OCI-LY1 (cell line): ENCODE results near the gene C13orf46.
"Not testable (repeated sequence)": the region's sequence is repeated elsewhere in the genome, so short reads cannot be mapped to it uniquely, and the experiment has no call there.

Experiments used
- H2AFZ ChIP-seq: fragments of 200-600 bp; sonication (generic), shearing (Covaris generic); 2 replicates; pipeline ENCODE4 v1.6.0; 2014; ENCODE audit warnings: antibody characterized with exemption, mild to moderate bottlenecking, low read length
- H3F3A ChIP-seq: fragments of 200-600 bp; sonication (generic), shearing (Covaris generic); 2 replicates; pipeline ENCODE4 v1.6.0; 2014; ENCODE audit warnings: mild to moderate bottlenecking, antibody characterized with exemption, low read length, moderate library complexity; ENCODE audit not compliant: insufficient read depth
- H3K27ac ChIP-seq: fragments of 200-600 bp; sonication (generic); 2 replicates; pipeline ENCODE4 v1.5.1; 2014; ENCODE audit warnings: low read length, mixed run types, mild to moderate bottlenecking, low read depth; ENCODE audit not compliant: poor library complexity, severe bottlenecking
- H3K27me3 ChIP-seq: fragments of 200-600 bp; sonication (generic); 2 replicates; pipeline ENCODE4 v1.6.0; 2014; ENCODE audit warnings: antibody characterized with exemption, mild to moderate bottlenecking, low read length, moderate library complexity; ENCODE audit not compliant: insufficient read depth
- H3K36me3 ChIP-seq: fragments of 200-600 bp; sonication (generic); 2 replicates; pipeline ENCODE4 v1.6.1; 2014; ENCODE audit warnings: mild to moderate bottlenecking, antibody characterized with exemption, low read length, moderate library complexity, mixed read lengths; ENCODE audit not compliant: insufficient read depth
- H3K4me1 ChIP-seq: fragments of 200-600 bp; sonication (generic); 2 replicates; pipeline ENCODE4 v1.5.1; 2014; ENCODE audit warnings: mild to moderate bottlenecking, low read length, moderate library complexity; ENCODE audit not compliant: insufficient read depth, severe bottlenecking
- H3K4me2 ChIP-seq: fragments of 200-600 bp; sonication (generic), shearing (Covaris generic); 2 replicates; pipeline ENCODE4 v1.6.1; 2014; ENCODE audit warnings: low read length
- H3K4me3 ChIP-seq: fragments of 200-600 bp; sonication (generic); 2 replicates; pipeline ENCODE4 v1.5.1; 2014; ENCODE audit warnings: low read length, low read depth, mild to moderate bottlenecking, mixed read lengths; ENCODE audit not compliant: poor library complexity, severe bottlenecking
- H3K79me2 ChIP-seq: fragments of 200-600 bp; shearing (Covaris generic); 2 replicates; pipeline ENCODE4 v1.6.1; 2016; ENCODE audit warnings: mixed run types, low read length, mixed read lengths; ENCODE audit not compliant: insufficient read depth
- H3K9ac ChIP-seq: fragments of 200-600 bp; sonication (generic), shearing (Covaris generic); 2 replicates; pipeline ENCODE4 v1.6.1; 2014; ENCODE audit warnings: mild to moderate bottlenecking, low read length, mixed read lengths
- H3K9me2 ChIP-seq: fragments of 200-600 bp; sonication (generic), shearing (Covaris generic); 2 replicates; pipeline ENCODE4 v1.6.1; 2014; ENCODE audit warnings: low read depth, mild to moderate bottlenecking, low read length, mixed read lengths
- H3K9me3 ChIP-seq: fragments of 200-600 bp; shearing (Covaris generic); 2 replicates; pipeline ENCODE4 v1.6.1; 2014; ENCODE audit warnings: low read length, mixed read lengths
- H4K20me1 ChIP-seq: fragments of 200-600 bp; sonication (generic), shearing (Covaris generic); 2 replicates; pipeline ENCODE4 v1.6.0; 2016; ENCODE audit warnings: mild to moderate bottlenecking, low read length; ENCODE audit not compliant: insufficient read depth
- EZH2 ChIP-seq: fragments of 200-600 bp; sonication (generic), shearing (Covaris generic); IDR thresholded peaks from 2 replicates; pipeline ENCODE4 v1.8.0; 2017; ENCODE audit warnings: borderline replicate concordance, mixed run types, mild to moderate bottlenecking, antibody characterized with exemption, low read length, moderate library complexity, mixed read lengths
- TF ChIP-seq, protein P1 (sequence below): fragments of 200-600 bp; sonication (generic), shearing (Covaris generic); IDR thresholded peaks from 2 replicates; pipeline ENCODE4 v1.5.1; 2017; ENCODE audit warnings: mild to moderate bottlenecking, antibody characterized with exemption, low read length, moderate library complexity, mixed read lengths

C13orf46 gene

DNA sequence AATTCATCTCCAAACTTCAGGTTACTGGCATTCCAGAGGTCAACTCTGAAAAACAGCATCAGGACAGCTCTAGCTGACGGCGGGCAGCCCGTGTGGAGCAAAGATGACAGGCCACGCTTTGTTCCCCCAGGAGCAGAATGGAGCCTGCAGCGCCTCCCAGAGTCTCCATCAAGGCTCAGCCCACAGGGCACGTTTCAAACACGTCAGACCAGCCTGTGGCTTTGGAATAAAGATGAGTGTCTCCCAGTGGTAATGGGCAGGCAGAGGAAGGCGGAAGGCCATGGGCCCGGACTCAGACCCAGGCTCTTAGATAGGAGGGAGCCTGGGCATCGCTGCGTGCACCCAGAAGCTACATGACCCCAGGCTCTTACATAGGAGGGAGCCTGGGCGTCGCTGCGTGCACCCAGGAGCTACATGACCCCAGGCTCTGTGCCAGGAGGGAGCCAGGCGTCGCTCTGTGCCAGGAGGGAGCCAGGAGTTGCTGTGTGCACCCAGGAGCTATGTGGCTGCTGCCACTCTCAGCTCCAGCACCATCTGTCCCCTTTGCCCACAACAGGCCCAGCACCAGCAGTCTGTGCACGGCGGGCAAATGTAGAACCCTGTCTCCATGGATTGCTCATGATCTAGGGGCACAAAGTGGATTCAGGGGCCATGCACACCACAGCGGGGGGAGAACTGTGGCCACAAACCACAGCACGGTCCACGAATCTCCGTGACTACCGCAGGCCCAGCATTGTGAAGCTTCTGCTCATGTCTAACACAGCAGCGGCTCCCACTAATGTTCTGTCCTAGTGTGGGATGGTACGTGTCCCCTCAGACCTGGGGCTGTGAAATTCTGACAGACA, 47.8 kb upstream of the C13orf46 start:
- Histone ChIP-seq H2AFZ (no peak overlapping the region), H3K79me2 (no peaks in the 10 kb centered on the region), H3K9me2 (no peaks in the 10 kb centered on the region), H4K20me1 (no peaks in the 10 kb centered on the region), H3K36me3 (peaks cover 46% of the 10 kb centered on the region), H3F3A (no peaks in the 10 kb centered on the region; the same call in 1 of the 2 replicates), H3K4me1 (peaks cover 67% of the 10 kb centered on the region), H3K9me3 (no peaks in the 10 kb centered on the region), H3K27me3 (no peaks in the 10 kb centered on the region), H3K27ac (peak overlapping the region; percentile 94), H3K4me3 (peak overlapping the region; percentile 66), H3K9ac (peak overlapping the region; percentile 65; the same call in 1 of the 2 replicates), H3K4me2 (peak overlapping the region; percentile 69)
- TF ChIP-seq, protein P1, sequence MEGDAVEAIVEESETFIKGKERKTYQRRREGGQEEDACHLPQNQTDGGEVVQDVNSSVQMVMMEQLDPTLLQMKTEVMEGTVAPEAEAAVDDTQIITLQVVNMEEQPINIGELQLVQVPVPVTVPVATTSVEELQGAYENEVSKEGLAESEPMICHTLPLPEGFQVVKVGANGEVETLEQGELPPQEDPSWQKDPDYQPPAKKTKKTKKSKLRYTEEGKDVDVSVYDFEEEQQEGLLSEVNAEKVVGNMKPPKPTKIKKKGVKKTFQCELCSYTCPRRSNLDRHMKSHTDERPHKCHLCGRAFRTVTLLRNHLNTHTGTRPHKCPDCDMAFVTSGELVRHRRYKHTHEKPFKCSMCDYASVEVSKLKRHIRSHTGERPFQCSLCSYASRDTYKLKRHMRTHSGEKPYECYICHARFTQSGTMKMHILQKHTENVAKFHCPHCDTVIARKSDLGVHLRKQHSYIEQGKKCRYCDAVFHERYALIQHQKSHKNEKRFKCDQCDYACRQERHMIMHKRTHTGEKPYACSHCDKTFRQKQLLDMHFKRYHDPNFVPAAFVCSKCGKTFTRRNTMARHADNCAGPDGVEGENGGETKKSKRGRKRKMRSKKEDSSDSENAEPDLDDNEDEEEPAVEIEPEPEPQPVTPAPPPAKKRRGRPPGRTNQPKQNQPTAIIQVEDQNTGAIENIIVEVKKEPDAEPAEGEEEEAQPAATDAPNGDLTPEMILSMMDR, result no peak
- no peak for TF ChIP-seq EZH2

DNA sequence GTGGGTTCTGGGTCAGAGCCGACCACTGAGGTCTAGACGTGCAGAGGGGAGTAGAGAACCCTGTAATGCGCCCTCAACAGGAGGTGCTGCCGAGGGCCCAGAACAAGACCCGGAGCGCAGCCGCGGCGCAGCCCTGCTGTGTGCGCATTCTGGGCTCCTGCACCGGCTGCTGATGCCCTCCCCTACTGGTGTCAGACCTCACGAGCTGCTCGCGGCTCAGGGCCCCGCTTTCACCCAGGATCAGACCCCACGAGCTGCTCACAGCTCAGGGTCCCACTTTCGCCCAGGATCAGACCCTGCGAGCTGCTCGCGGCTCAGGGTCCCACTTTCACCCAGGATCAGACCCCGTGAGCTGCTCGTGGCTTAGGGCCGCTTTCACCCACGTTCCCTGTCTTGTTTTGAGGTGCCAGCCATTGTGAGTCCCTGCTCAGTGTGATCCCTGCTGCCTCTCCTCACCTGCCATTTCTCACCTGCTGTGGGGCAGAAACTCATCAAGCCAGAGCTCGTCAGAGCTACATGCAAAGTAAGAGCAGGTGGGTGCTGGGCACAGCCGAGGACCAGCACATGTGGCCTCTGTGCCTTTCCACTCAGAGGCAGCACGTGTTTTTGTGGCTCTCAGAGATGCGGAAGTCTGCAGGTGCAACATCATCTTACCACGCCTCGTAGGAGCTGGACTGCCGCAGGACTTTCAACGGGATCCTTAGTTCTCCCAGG, 47.0 kb upstream of the C13orf46 start:
- H4K20me1 ChIP-seq, result no peaks in the 10 kb centered on the region
- H3K4me1 ChIP-seq, result peaks cover 59% of the 10 kb centered on the region
- H3K4me3 ChIP-seq, result no peak overlapping the region
- peak overlapping the region; percentile 69; the same call in 1 of the 2 replicates for H3K4me2 ChIP-seq
- H3K79me2 ChIP-seq, result no peaks in the 10 kb centered on the region
- peak overlapping the region; percentile 65; the same call in 1 of the 2 replicates for H3K9ac ChIP-seq
- no peaks in the 10 kb centered on the region for H3K9me2 ChIP-seq
- no peaks in the 10 kb centered on the region for H3K27me3 ChIP-seq
- H3K9me3 ChIP-seq, result no peaks in the 10 kb centered on the region
- H3K27ac ChIP-seq, result peak overlapping the region; percentile 94
- H3F3A ChIP-seq, result no peaks in the 10 kb centered on the region; the same call in 1 of the 2 replicates
- H3K36me3 ChIP-seq, result peaks cover 54% of the 10 kb centered on the region
- TF ChIP-seq, protein P1, result no peak
- TF ChIP-seq EZH2, result no peak
- no peak overlapping the region for H2AFZ ChIP-seq

DNA sequence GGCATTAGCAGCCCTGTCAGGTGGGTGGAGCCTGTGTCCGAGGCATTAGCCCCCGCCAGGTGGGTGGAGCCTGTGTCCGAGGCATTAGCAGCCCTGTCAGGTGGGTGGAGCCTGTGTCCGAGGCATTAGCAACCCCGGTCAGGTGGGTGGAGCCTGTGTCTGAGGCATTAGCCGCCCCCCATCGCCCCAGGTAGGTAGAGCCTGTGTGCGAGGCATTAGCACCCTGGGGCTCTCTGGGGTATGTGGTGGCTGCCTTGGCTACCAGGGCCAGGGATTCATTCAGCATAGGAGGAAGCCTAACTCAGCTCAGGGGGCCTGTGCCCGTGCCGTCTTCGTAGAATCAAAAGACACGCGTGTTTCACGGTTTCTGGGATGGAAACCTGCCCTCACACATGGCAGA, 46.3 kb upstream of the C13orf46 start:
- not testable (repeated sequence) for H3K9me2 ChIP-seq, H4K20me1 ChIP-seq, H3K4me3 ChIP-seq, H3K9ac ChIP-seq, H3K4me2 ChIP-seq, H3K79me2 ChIP-seq, H3F3A ChIP-seq, H3K27me3 ChIP-seq, H3K9me3 ChIP-seq, H2AFZ ChIP-seq
- Histone ChIP-seq H3K4me1 (peaks cover 51% of the 10 kb centered on the region), H3K27ac (peak overlapping the region; percentile 94), H3K36me3 (peaks cover 62% of the 10 kb centered on the region)
